Ramos (cell line): ENCODE data around the gene FZD7.

ENCODE experiments used
- in situ Hi-C: fragments of 300-500 bp; cut with MboI; formaldehyde crosslinking; loops from one replicate; pipeline ENCODE4 v1.14.3; 2022; ENCODE audit warnings: low sequenced_read_pairs; ENCODE audit not compliant: unreplicated experiment

FZD7 gene

DNA sequence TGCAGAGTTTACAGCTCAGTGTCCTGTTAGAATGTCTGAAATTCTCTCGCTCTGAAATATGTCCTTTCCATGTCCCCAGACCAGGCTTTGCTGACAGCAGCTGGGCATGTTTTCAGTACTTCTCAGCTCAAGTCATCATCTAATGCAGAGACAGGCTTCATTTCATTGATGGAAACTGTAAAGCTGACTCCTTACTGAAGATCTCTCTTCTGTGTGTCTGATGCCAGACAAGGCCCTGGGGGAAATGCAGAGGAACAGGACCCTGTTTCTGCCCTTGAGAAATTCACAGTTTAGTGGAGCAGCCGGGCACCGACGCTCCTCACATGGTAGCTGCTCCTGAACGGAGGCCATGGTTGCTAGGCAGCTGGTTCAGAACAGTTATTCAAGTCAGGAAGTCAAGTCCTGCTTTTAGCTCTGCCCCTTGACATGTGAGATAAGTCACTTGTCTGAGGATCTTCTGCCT, 24.6 kb upstream of the FZD7 start:
- in situ Hi-C loops: no loop called here

DNA sequence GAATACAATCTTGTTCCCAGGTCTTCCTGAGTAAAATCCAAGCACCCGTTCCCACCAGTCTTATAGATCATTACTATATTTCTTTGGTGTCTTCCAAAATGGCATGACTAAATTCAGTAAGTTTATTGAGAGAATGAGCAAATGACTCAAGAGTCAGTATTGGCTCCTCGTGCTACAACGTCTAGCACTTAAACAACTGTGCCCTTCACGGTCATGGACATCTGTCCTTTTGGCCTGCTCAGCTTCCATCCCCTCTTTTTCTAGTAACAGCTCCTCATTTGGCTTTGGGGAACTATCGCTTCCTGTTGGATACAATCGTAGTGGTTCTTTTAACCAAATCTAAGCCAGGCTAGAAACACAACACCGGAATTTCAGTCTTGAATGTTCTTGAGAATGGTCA, 24.1 kb upstream of the FZD7 start:
- in situ Hi-C loops: no loop called here

DNA sequence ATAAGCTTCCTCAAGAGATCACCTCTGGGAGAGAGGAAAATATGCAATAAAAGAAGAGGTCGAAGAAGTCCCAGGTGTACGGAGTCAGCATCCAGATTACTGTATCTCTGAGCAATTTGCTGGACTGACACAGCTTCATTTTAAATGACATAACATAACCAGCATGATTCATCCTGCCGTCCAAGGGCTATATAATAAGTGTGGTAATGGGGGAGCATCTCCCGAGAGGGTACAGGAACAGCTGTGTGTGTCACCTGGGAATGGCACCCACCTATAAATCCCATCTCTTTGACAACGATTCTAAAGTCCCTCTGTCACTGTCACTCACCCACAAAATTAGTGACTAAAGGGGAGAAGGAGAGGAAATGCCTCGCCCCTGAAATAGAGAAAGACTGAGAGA, 19.3 kb upstream of the FZD7 start:
- in situ Hi-C loops: no loop called here

DNA sequence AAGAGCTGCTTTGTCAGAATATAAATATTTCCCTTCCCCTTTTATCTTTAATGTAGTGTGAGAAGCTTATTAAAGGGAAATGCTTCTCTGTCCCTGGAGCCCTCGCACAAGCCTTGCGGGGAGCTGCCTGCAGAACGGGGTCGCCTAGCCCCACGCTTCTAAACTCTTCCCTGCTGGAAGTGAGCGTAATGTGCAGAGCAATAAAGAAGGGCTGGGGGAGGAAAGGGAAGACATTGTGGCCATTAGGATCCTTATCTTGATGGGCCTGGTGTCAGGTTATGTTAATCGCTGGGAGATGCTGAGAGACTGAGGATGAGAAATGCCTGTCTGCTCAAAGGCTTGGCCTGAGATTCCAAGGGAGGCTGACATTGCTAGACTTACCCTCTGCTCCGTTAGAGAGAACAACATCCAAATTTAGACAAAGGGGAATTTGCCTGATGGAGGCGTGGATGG, 18.9 kb upstream of the FZD7 start:
- in situ Hi-C loops: no loop called here

DNA sequence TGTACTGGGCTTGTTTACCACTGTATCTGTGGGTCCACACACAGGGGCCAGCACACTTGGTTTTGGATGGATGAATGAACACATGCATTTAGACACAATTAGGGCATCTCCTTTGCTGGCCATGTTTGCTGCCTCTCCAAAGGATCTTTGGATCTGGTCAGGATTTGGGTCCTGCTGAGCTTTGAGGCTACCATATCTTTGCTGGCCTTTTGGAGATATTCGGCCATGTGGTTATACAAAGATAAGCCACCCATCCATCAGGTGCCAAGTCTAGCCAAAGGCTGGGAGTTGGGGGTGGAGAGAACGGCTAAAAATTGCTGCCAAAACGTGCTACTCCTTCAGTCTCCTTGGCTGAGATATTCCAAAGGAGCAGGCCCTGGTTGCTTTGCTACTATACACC, 18.2 kb upstream of the FZD7 start:
- in situ Hi-C loops: no loop called here

DNA sequence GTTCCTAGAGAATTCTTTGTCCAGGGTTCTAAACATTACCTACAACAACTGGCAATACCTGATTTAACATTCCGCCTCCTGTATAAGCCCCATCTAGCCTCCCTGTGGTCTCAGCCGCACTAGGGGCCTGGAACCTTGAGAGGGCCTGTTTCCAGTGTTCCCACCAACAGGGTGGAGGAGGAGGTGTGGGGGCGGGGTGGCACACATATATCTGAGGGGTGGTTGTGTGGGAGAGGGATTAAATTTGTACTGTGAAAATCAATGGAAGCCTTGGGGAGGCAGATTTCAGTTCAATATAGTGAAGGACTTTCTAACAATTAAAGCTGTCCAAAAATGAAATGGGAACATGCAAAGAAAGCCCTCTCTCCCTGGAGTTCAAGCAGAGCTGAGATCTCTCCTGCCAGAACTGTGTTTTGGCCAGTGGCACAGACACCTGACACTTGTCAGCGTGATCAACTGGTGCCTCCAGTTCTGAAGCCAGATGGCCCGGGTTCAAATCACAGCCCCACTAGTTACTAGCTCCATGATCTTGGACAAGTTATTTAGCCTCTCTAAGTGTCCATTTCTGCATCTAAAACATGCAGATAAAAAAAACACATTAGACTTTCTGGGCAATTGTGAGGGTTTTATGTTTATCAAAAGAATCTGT, 17.0 kb upstream of the FZD7 start:
- in situ Hi-C loops: no loop called here

DNA sequence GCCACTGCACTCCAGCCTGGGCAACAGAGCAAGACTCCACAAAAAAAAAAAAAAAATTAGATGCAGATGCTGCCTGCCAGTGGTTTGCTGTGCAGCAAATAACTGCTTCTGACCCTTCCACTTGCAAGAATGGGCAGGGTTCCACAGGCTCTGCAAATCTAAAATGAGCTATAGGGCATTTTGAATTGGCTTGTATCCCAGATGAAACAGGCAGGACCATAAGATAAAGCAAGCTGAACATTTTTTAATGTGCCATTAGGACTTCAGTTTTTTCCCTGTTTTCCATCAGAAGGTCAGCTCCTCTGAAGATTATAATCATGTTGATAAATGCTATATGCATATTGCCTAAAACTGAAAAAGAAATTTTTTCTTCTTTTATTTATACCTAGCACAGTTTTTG, 15.7 kb upstream of the FZD7 start:
- in situ Hi-C loops: no loop called here

DNA sequence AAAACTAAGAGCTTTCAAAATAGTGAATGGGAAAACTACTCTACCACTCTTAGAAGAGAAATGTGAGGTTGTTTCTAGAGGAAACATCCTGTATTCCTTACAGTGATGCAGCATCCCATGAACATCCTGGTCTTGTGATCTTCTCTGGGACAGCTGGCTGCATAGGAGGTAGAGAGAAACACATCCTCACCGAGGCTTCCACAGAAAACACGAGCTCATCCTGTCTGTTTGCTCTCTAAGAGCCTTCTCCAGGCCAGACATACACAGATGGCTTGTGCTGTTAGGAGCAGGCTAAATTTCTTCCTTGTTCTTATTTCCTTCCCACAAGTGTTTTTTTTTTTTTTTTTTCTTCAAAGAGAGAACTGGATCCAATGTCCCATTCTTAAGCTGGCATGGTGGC, 14.7 kb upstream of the FZD7 start:
- in situ Hi-C loops: no loop called here

DNA sequence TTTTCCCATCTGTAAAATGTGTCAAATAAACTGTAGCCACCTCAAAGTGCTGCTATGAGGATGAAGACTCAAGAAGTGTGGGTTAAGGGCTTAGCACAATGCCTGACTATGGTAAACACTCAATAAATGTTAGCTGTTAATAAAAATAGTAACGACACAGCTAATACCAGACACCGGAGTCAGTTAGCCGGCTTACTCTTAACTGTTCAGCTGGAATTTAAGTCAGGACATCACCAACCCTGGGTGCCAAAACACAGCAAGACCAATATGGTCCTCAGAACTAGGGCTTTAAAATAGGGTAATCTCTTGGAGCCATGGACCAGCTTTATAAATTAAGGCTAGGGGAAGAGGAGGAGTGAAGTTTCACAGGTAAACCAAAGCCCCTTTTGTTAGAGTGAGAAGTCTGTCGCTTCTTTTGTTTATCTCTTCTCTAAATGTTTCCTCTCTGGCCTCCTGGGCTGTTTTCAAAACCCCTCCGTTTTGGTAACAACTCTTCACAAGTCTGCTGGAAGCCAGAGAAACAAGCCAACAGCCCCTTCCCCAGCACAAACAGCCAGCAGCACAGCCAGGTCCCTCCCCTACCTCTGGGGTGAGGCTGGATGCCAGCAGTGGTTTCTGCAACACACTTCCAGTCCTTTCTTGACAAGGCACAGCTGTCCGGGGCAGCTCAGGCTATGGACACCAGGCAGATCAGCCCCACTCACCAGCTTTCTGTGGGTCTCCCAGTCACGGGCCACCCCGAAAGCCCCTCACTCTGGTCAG, 13.8 kb upstream of the FZD7 start:
- in situ Hi-C loops: no loop called here

DNA sequence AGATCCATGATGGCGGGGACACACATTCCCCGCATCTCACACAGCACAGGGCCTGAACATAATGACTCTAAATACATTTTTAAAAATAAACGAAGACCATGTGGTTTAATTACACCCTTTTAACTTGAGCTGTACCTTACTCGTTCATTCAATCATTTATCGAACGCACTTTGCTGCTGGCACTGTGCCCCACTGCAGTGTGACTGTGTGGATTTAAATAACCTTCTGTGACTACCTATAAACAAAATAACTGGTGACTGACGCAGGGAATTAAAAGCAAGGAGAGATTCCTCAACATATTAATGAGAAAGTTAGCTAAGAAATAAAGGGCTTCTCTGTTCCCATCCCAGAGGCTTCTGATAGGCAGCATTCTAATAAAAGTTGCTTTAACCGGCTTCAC, 10.9 kb upstream of the FZD7 start:
- in situ Hi-C loops: no loop called here

DNA sequence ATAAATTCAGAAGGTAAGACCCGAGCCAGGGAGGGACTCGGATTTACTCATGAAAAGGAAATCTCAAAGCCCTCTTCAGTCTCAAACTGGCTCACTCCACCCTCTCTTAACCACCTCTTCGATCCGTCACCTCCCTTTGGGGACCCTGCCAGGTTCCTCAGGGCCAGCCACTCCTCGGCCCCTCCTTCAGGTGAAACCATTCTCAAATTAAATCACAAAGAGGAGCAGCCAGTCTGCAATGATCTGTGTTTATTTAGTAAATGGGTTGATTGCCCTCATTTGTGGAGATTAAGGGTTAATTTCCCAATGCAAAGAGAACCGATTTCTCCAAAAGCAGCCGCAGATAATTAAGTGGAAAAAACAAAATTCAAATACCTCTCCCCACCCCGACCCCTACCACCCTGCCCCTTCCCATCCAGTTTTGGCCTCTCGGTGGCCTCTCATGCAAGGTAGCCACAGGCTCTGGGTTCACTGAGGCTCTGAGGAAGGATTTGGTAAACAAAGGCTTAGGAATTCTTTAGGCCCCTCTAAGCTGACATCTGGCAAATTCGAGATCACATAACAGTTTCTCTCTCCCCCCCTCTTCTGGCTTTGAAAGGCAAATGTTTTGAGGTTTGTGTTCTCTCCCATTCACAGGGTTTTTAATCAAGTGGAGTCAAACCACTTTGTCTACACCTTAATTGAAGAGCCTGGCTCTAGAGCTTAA, 10.3 kb upstream of the FZD7 start:
- in situ Hi-C loops: no loop called here

DNA sequence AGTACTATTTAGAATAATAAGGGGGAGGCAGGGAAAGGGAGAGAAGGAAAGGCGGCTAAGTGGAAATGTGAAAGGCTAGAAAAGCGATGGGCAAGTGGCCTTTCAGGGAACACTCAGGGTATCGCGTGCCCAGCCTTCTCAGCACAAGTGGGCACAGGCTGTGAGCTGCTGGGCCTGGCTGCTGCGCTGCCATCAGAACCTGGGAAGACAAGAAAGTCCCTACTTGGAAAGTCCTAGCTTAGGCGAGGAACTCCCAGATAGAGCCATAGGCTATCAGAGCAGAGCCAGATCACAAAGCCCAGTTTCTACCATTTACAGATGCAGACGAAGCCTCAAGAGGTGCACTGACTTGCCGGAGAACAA, 9.8 kb upstream of the FZD7 start:
- in situ Hi-C loops: no loop called here

DNA sequence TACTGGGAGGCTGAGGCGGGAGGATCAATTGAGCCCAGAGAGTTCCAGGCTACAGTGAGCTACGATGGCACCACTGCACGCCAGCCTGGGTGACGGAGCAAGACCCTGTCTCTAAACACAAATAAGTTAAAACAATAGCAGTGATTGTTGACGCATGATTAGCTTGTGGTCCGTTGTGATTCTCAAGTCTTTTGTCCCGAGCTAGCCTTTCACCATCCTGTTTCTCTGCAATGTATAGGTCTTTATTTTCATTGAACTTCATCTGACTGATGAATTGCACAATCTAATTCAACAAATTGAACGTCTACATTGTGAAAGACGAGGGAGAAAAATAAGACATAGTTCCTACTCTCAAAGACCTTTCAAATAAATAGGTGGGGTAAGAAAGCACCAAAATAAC, 8.8 kb upstream of the FZD7 start:
- in situ Hi-C loops: no loop called here

DNA sequence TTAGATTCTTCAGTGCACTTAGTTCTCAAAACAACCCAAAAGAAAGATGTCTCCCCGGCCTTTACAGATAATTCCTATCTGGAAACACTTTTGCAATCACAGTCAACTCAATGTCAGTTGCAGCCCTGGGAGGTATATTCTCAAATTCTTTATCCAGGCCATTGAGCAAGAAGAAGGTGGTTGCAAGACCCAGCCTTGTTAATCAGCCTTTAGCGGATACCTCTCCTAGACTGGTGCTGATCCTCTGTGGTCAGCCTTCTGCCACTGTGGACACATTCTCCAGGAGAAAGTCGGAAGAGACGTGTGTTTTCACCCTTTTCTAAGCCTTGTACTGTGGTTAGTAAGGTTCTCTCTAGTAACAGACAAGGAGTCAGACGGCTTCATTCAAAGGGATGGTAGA, 7.8 kb upstream of the FZD7 start:
- in situ Hi-C loops: no loop called here

DNA sequence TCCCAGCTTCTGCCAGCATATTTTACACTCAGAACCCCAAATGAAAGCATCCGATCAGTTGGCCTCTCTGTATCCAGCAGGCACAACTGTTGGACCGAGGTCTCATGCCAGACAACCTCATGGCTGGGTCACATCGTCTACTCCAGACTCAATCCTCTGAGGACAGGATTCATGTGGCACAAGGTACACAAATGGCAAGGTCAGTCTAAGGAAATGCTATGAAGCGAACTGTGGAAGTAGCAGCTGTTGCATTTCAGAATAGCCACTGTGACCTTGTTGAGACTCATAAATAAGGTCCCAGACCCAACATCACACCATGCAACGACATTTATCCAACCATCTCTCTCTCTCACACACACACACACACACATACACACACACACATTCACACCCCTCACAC, 7.1 kb upstream of the FZD7 start:
- in situ Hi-C loops: no loop called here

DNA sequence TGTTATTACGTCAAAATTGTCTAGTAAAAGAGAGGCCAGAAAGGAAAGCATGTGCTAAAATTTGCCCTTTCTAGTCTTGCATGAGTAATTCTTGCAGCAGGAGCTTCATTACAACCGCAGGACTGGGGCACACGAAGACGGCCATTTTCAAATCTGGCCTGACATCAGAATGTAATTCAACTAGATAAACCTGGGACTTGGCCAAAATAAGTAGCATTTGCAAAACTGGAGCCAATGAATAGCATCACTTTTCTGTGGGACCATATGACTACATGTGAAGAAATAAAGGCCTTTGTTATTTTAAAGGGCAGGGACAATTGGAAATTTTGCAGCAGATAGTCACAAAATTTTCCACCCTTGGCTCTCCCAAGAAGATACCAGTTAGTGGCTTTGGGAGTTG, 3.0 kb upstream of the FZD7 start:
- in situ Hi-C loops: no loop called here

DNA sequence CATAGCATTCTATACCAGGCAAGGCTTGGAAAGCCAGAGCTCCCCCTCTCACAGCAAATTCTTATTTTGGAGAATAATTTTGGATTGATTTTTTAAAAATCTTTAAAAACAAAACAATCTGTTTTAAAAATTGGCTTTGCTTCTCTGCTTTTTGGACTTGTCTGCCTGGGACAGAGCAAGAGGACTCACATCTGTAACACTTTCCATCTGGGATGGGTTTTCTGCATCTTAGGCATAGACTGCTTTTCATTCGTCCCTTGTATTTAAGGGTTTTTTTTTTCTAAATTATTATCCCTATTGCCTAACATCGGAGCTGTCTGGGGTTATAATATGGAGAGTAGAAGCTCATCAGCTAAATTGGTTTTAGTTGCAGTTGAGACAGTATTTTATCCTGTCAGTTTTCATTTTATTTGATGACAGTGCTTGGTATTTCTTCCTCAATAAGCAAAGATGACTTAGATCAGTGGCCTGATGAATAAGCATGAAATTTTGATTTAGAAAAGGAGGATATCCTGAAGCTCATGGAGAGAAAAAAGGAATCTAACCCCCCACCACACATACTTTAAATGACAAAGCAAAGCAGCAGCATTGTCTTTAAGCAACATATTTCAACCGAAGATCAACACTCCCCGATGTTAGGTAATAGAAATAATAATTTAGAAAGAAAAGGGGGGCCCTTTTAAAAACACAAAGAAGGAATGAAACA, 2.3 kb upstream of the FZD7 start:
- in situ Hi-C loops: no loop called here

DNA sequence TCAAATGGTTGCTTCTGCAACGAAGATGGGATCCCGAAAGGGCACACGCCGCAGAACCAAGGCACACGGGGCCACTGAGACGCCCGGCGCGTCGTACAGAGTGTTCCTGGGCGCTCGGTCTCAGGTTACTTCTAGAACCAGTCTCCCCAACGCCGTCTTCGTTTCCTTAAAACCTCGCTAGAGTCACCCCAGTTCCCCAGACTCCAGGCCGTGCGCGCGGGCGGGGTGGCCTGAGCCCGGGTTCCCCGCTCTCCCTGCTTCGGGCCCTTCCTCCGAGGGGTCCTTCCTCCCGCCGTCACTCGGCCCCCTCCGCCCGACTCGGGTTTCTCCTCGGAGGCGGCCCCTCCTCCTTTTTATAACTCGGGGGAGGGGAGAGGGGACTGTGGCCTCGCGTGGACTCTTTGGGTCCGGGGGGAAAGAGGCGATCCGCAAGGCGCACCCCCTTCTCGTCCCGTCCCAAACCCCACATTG, 774 bp upstream of the FZD7 start:
- in situ Hi-C loops: no loop called here

DNA sequence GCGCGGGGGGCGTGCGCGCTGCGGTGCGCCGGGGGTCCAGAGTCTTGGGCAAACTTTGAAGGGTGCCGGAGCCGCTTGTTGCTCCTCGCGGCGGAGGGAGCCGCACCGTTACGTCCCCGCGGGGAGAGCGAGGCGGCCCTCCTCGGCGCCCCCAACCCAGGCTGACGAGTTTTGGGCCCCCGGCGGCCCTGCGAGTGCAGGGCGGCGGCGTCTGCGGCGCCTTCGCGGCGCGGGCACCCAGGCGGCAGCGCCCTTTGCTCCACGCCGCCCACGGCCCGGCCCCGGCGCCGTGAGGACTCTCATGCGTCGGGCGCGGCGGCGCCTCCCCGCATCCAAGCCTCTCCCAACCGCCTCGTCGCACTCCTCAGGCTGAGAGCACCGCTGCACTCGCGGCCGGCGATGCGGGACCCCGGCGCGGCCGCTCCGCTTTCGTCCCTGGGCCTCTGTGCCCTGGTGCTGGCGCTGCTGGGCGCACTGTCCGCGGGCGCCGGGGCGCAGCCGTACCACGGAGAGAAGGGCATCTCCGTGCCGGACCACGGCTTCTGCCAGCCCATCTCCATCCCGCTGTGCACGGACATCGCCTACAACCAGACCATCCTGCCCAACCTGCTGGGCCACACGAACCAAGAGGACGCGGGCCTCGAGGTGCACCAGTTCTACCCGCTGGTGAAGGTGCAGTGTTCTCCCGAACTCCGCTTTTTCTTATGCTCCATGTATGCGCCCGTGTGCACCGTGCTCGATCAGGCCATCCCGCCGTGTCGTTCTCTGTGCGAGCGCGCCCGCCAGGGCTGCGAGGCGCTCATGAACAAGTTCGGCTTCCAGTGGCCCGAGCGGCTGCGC, 814 bp downstream of the FZD7 start:
- in situ Hi-C loops: no loop called here
